ENCODE data around the gene MVK. TPM values are rescaled to one million over a fixed set of nuclear protein-coding genes. Genes with fewer than 3 reads are reported as not detected.

Gene MVK
- total and polyA plus RNA-seq, 2 experiments from 2014 or later: 16.7 to 40.1 TPM

GRCh38 chr12:109635717-109636116, 62.1 kb downstream of the MVK start:
- Histone ChIP-seq H3K4me1 (ENCODE audit: insufficient read depth) (no peaks in the 10 kb centered on the region), H3K9me2 (ENCODE audit: insufficient read depth) (no peaks in the 10 kb centered on the region), H3K4me3 (no peak overlapping the region), H3K4me2 (no peak overlapping the region), H2AFZ (no peak overlapping the region), H3F3A (replicated peaks; ENCODE audit: low read depth) (no peaks in the 10 kb centered on the region), H3K36me3 (ENCODE audit: insufficient read depth) (no peaks in the 10 kb centered on the region), H3K27ac (ENCODE audit: low read depth) (no peak overlapping the region), H4K20me1 (replicated peaks; ENCODE audit: insufficient read depth) (no peaks in the 10 kb centered on the region), H3K27me3 (ENCODE audit: insufficient read depth) (no peaks in the 10 kb centered on the region), H3K79me2 (replicated peaks; ENCODE audit: insufficient read depth) (no peaks in the 10 kb centered on the region)
- Mint-ChIP-seq H3K27ac (no peak overlapping the region), H3K27me3 (ENCODE audit: insufficient read depth, low read depth, poor library complexity) (no peaks in the 10 kb centered on the region), H3K9me3 (peaks cover 13% of the 10 kb centered on the region), H3K4me3 (no peak overlapping the region), H3K4me1 (peaks cover 8% of the 10 kb centered on the region; the same call in 2 of the 3 replicates), H3K36me3 (ENCODE audit: low read depth) (peaks cover 8% of the 10 kb centered on the region)
- ATAC-seq: no peak
- no peak for DNase-seq (ENCODE audit: low spot score)
- TF ChIP-seq ZNF114 (CRISPR knock-in tag; IDR thresholded peaks at IDR 0.05) (no peak), CTCF (conservative IDR thresholded peaks at IDR 0.05; ENCODE audit: low read depth in 2 of 2) (no peak), POLR2AphosphoS5 (IDR thresholded peaks at IDR 0.05; ENCODE audit: low read depth) (no peak), NANOG (IDR thresholded peaks at IDR 0.05; ENCODE audit: borderline replicate concordance) (no peak), STAT1 (IDR thresholded peaks at IDR 0.05; ENCODE audit: unreplicated experiment) (no peak), REST (IDR thresholded peaks at IDR 0.05; ENCODE audit: unreplicated experiment) (no peak)

DNA sequence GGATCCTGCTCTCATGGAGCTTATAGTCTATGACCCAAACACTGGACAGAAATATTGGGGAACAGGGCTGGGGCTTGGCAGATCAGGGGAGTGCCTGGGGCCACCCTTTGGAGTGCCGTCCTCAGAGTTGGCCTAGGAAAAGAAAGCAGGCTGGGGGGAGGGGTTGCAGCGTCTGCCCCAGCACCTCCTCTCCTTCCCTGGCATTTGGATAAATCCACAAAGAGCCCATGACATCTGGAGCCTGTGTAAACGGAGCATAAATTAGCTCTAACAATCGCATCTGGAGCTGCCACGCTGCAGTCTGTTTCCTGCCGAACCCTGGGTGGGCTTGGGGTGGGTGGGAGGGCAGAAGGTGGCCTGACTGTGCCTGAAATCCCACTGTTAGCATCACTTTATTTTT, 63.8 kb downstream of the MVK start:
- Histone ChIP-seq H3K4me1 (ENCODE audit: insufficient read depth) (no peaks in the 10 kb centered on the region), H3K27me3 (ENCODE audit: insufficient read depth) (no peaks in the 10 kb centered on the region), H3K27ac (ENCODE audit: low read depth) (no peak overlapping the region), H3F3A (replicated peaks; ENCODE audit: low read depth) (no peaks in the 10 kb centered on the region), H4K20me1 (replicated peaks; ENCODE audit: insufficient read depth) (no peaks in the 10 kb centered on the region), H2AFZ (peak overlapping the region; percentile 89; the same call in 1 of the 2 replicates), H3K79me2 (replicated peaks; ENCODE audit: insufficient read depth) (no peaks in the 10 kb centered on the region), H3K36me3 (ENCODE audit: insufficient read depth) (no peaks in the 10 kb centered on the region), H3K4me2 (no peak overlapping the region), H3K4me3 (no peak overlapping the region), H3K9me2 (ENCODE audit: insufficient read depth) (no peaks in the 10 kb centered on the region)
- H3K36me3 Mint-ChIP-seq (ENCODE audit: low read depth): peaks cover 8% of the 10 kb centered on the region
- no peak for TF ChIP-seq EZH2 (IDR thresholded peaks at IDR 0.05; ENCODE audit: low read depth, unreplicated experiment)
- TF ChIP-seq REST (IDR thresholded peaks at IDR 0.05; ENCODE audit: unreplicated experiment): no peak
- TF ChIP-seq ZNF114 (CRISPR knock-in tag; IDR thresholded peaks at IDR 0.05): no peak
- peaks cover 13% of the 10 kb centered on the region for H3K9me3 Mint-ChIP-seq
- H3K4me1 Mint-ChIP-seq: peaks cover 6% of the 10 kb centered on the region; the same call in 2 of the 3 replicates
- DNase-seq (ENCODE audit: low spot score) (peak; percentile 34), ATAC-seq (peak; percentile 59)
- no peaks in the 10 kb centered on the region for H3K27me3 Mint-ChIP-seq (ENCODE audit: insufficient read depth, low read depth, poor library complexity)
- H3K4me3 Mint-ChIP-seq: no peak overlapping the region
- peak overlapping the region; percentile 68; the same call in 1 of the 2 replicates for H3K27ac Mint-ChIP-seq
